ENCODE data around the gene CYP51A1.

DNA sequence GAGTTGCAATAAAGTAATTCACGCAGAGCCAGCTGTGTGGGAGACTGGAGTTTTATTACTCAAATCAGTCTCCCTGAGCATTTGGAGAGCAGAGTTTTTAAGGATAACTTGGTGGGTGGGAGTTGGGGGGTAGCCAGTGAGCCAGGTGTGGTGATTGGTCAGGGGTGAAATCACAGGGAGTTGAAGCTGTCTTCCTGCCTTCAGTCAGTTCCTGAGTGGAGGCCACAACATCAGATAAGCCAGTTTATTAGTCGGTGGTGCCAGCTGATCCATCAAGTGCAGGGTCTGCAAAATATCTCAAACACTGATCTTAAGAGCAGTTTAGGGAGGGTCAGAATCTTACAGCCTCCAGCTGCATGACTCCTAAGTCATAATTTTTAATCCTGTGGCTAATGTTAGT lies 3.3 kb upstream of the CYP51A1 start:
- TF ChIP-seq CTCF (IDR thresholded peaks at IDR 0.05; ENCODE audit: low read depth, low read length): no peak
- no peak for TF ChIP-seq EZH2phosphoT487 (IDR thresholded peaks at IDR 0.05; ENCODE audit: low read depth)

Data from OCI-LY3 (cell line).